CD4-positive, alpha-beta T cell treated with Interleukin-10 for 1 hour (primary cell): ENCODE measurements around the gene GABRA4.

ENCODE experiments used
- DNase-seq: peaks from one replicate; pipeline ENCODE4 v3.0.0-alpha.2; 2020

GABRA4 gene

DNA sequence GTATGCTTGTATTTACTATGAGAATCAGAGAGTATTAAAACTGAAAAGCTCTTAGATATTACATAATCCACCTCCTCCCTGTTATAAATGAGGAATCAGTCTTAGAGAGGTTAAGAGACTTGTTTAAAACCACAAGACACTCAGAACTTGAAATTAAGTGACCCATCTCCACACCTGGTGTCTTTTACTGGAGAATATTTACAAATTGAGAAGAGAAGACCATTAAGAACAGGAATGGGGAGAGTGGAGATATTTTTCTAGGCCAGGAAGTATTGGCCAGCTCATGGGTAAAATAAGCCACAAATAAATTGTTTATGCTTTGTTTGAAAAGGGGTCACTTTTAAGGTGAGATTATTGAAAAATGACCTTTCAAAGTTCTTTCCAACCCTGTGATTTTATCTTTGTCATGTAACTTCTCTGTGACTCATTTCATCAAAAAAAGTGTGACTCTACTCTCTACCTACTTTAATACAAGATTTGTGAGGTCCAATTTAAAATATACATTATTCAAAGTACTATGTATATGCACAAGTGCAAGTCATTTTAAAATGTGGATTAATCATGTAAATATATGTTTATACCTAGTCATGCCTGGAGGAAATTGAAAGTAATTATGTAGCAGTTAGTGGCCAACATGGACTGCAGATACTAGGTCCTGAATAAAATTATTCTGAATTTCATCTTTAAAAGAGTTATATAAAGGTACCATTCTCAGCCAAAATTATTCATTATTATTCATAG is 68.4 kb downstream of the GABRA4 start:
- no peak for DNase-seq

DNA sequence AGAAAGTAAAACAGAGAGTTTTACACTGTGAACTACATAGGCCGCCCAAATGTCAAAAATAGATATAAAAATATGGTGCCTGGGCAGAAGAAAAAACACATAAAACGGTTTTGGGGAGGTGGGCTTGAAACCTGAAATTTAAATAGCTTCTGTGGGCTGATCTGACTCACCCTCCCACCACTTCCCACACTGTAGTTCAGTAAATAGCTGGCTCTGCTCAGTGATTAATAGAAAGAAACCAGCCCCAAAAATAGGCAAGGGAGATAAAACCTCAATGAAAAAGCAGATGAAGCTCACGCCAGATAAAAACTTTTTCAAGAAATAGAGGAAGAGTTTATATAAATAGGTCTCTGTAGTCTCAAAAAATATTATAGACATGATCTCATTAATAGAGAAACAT is 71.2 kb downstream of the GABRA4 start:
- no peak for DNase-seq

GRCh38 chr4:46909078-46909477 is 84.3 kb downstream of the GABRA4 start, which contains the start of gene COX7B2:
Gene COX7B2, minus strand, starts transcription at chr4:46909245. Its CDS starts 174,053 bp downstream, at chr4:46735192.
- DNase-seq, result no peak

- no peak for DNase-seq
Measured at GRCh38 chr4:46908148-46908547, 85.2 kb downstream of the GABRA4 start.

GRCh38 chr4:46900082-46900481 is 93.3 kb downstream of the GABRA4 start:
- DNase-seq, result no peak

DNA sequence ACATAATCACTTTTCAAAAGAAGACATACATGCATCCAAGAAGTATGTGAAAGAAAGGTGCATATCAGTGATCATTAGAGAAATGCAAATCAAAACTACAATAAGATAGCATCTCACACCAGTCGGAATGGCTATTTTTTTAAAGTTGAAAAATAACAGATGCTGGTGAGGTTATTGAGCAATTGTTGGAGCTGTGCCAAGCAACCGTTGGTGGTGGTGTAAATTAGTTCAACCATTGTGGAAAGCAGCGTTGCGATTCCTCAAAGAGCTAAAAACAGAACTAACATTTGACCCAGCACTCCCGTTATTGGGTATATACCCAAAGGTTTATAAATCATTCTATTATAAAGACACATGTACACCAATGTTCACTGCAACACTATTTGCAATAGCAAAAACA is 98.6 kb downstream of the GABRA4 start:
- DNase-seq, result no peak

GRCh38 chr4:46890056-46890455 is 103.3 kb downstream of the GABRA4 start:
- DNase-seq, result no peak

GRCh38 chr4:46889410-46889809 is 104.0 kb downstream of the GABRA4 start:
- no peak for DNase-seq

DNA sequence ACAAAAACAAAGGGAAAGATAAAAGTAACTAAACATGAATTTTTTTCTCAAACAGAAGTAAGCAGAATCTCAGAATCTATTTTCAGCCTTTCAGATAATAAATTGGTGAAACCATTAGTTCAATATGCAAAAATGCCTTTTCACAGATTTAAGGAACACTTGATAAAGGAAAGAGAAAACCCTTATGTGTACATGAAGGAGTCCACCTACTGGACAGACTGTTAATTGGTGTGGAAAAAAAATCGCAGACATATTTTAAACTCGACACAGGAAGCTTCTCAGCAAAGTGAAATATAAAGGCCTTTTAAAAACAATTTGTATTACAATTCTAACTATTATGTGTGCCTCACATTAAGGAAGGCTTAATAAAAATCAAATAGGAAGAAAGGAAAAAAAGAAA is 106.7 kb downstream of the GABRA4 start:
- DNase-seq, result no peak

GRCh38 chr4:46878641-46879040 is 114.7 kb downstream of the GABRA4 start:
- no peak for DNase-seq

DNA sequence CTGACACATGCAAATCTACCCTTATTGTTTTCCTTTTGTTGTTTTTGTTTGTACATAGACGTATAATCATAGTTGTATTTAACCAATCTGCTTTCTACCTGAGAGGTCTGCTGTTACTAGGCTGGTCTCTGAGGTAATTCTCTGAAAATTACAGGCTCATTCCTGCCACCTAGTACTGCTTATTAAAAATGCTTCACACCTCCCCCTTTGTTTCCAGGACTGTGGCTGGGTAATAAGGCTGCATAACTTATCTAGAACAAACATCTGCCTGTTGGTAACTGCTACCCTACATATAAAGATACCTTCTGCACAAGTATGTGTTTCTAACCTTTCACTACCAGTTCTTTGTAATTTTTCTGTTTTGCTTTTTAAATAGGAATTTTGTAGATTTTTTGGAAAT is 118.6 kb downstream of the GABRA4 start:
- DNase-seq, result no peak

DNA sequence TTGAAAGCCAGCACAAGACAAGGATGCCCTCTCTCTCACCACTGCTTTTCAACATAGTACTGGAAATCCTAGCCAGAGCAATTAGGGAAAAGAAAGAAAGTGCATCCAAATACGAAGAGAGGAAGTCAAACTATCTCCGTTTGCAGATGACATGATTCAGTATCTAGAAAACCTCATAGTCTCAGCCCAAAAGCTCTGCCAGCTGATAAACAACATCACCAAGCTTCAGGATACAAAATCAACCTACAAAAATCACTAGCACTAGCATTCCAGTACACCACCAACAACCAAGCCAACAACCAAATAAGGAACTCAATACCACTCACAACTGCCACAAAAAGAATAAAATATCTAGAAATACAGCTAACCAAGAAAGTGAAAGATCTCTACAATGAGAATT is 123.0 kb downstream of the GABRA4 start:
- no peak for DNase-seq
